ENCODE results near the gene STAT1.
"Not testable (repeated sequence)": the region's sequence is repeated elsewhere in the genome, so short reads cannot be mapped to it uniquely, and the experiment has no call there.

DNA sequence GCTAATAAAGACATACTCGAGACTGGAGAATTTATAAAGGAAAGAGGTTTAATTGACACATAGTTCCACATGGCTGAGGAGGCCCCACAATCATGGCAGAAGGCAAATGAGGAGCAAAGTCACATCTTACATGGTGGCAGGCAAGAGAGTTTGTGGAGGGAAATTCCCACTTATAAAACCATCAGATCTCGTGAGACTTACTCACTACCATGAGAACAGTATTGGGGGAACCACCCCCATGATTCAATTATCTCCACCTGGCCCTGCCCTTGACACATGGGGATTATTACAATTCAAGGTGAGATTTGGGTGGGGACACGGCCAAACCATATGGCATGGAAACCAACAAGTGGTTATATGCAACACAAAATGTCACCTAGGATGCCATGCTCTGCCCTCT lies 18.7 kb downstream of the STAT1 start:
- TF ChIP-seq POLR2AphosphoS5 (IDR thresholded peaks at IDR 0.05; ENCODE audit: low read depth, low read length); TAF1 (IDR thresholded peaks at IDR 0.05; ENCODE audit: borderline replicate concordance, low read depth, low read length): not testable (repeated sequence)

Measured in GM12892 (cell line).